HCT116 (cell line): ENCODE data around the gene MACF1. TPM values are rescaled to one million over a fixed set of nuclear protein-coding genes. Genes with fewer than 3 reads are reported as not detected.

Source experiments
- ATAC-seq: fragments of 200-7000 bp; cut with Tn5 transposase; 2 replicates; pipeline ENCODE4 v1.9.1; 2020; ENCODE audit warnings: mild to moderate bottlenecking, moderate library complexity
- BruUV-seq: library from RNA; stranded (reverse); fragments of 400-500 nt; replicated peaks from 2 replicates; lab custom pipeline; 2021; lab: Mats Ljungman, UMichigan
- CTCF ChIA-PET: fragments of 300-600 bp; sonication (Branson Sonifier 250); formaldehyde crosslinking; loops from one replicate; lab custom pipeline; 2021; ENCODE audit warnings: antibody characterized with exemption; lab: Charles Lee
- POLR2A ChIA-PET: fragments of 300-600, 350-600 bp; sonication (Branson Sonifier 250); formaldehyde crosslinking; loops from one replicate; lab custom pipeline; 2021; ENCODE audit warnings: antibody characterized with exemption; lab: Charles Lee
- RAD21 ChIA-PET, 2 experiments: fragments of 300-600 bp; sonication (Branson Sonifier 250); formaldehyde crosslinking; loops; one replicate each; lab custom pipeline; 2023; ENCODE audit warnings: low total read pairs in 2 of 2; ENCODE audit not compliant: uncharacterized antibody in 2 of 2, unreplicated experiment in 2 of 2, low non-redundant PET in 1 of 2; lab: Charles Lee
- DNase-seq: peaks from one replicate; pipeline ENCODE4 v3.0.0-alpha.2; 2010; ENCODE audit warnings: low read depth, low spot score
- H2AFZ ChIP-seq: fragments of 200-600 bp; shearing (Covaris generic), sonication (generic); 2 replicates; pipeline ENCODE4 v1.6.1; 2017; ENCODE audit warnings: low read depth, mixed run types, mixed read lengths, antibody characterized with exemption, low read length; ENCODE audit not compliant: poor library complexity, severe bottlenecking
- H3K27ac ChIP-seq: 2 replicates; pipeline ENCODE4 v1.5.1; 2012; ENCODE audit warnings: low read depth, low read length
- H3K27me3 ChIP-seq: fragments of 200-600 bp; sonication (generic); 2 replicates; pipeline ENCODE4 v1.6.1; 2016; ENCODE audit warnings: mixed run types, low read length, mixed read lengths; ENCODE audit not compliant: insufficient read depth
- H3K36me3 ChIP-seq, 2 experiments: fragments of 200-500 bp in 1 of 2; fragments of 200-600 bp in 1 of 2; sonication (Bioruptor generic) in 1 of 2; sonication (generic) in 1 of 2; 2 replicates each; pipeline versions ENCODE4 v1.5.1 to v1.6.1; 2014 to 2016; ENCODE audit warnings: low read length in 2 of 2, inconsistent platforms in 1 of 2, mixed read lengths in 1 of 2, mixed run types in 1 of 2; ENCODE audit not compliant: insufficient read depth in 2 of 2, control insufficient read depth in 1 of 2
- H3K4me1 ChIP-seq, 2 experiments: fragments of 200-600 bp in 1 of 2; sonication (generic) in 1 of 2; 2 replicates each; pipeline versions ENCODE4 v1.5.1 to v1.6.1; 2012 to 2017; ENCODE audit warnings: low read length in 2 of 2, inconsistent platforms in 1 of 2, mild to moderate bottlenecking in 1 of 2, mixed read lengths in 1 of 2, mixed run types in 1 of 2, moderate library complexity in 1 of 2; ENCODE audit not compliant: insufficient read depth in 2 of 2, control insufficient read depth in 1 of 2
- H3K4me2 ChIP-seq: fragments of 200-600 bp; sonication (generic); 2 replicates; pipeline ENCODE4 v1.6.1; 2017; ENCODE audit warnings: mixed run types, low read length, mixed read lengths
- H3K4me3 ChIP-seq, 2 experiments: fragments of 200-600 bp in 1 of 2; sonication (generic) in 1 of 2; replicated peaks in 1 of 2; 2 replicates each; pipeline ENCODE4 v1.5.1; 2011 to 2016; ENCODE audit warnings: low read length in 2 of 2, control low read depth in 1 of 2, low read depth in 1 of 2, mild to moderate bottlenecking in 1 of 2, mixed read lengths in 1 of 2, mixed run types in 1 of 2
- H3K79me2 ChIP-seq: fragments of 200-600 bp; sonication (generic); 2 replicates; pipeline ENCODE4 v1.6.1; 2017; ENCODE audit warnings: mild to moderate bottlenecking, mixed run types, low read length, moderate library complexity, mixed read lengths; ENCODE audit not compliant: insufficient read depth
- H3K9ac ChIP-seq: fragments of 200-600 bp; sonication (generic); 2 replicates; pipeline ENCODE4 v1.6.1; 2016; ENCODE audit warnings: low read length, mixed read lengths
- H3K9me2 ChIP-seq: fragments of 200-600 bp; sonication (generic), shearing (Covaris generic); 2 replicates; pipeline ENCODE4 v1.6.1; 2017; ENCODE audit warnings: mixed run types, mild to moderate bottlenecking, moderate library complexity; ENCODE audit not compliant: insufficient read depth
- H3K9me3 ChIP-seq, 2 experiments: fragments of 200-500 bp in 1 of 2; fragments of 200-600 bp in 1 of 2; sonication (Bioruptor generic) in 1 of 2; sonication (generic) in 1 of 2; 2 replicates each; pipeline ENCODE4 v1.6.1; 2014 to 2017; ENCODE audit warnings: low read length in 2 of 2, mixed read lengths in 2 of 2, inconsistent platforms in 1 of 2, low read depth in 1 of 2, mild to moderate bottlenecking in 1 of 2, mixed run types in 1 of 2, moderate library complexity in 1 of 2; ENCODE audit not compliant: control insufficient read depth in 1 of 2, insufficient read depth in 1 of 2
- H4K20me1 ChIP-seq: fragments of 200-600 bp; sonication (generic), shearing (Covaris generic); 2 replicates; pipeline ENCODE4 v1.6.1; 2017; ENCODE audit warnings: mixed run types, mild to moderate bottlenecking, moderate library complexity; ENCODE audit not compliant: insufficient read depth
- CEBPB ChIP-seq: IDR thresholded peaks from 2 replicates; pipeline ENCODE4 v1.6.1; 2012; ENCODE audit warnings: low read depth
- ELF1 ChIP-seq: IDR thresholded peaks from 2 replicates; pipeline ENCODE4 v1.6.1; 2012; ENCODE audit warnings: low read depth, borderline replicate concordance
- EZH2 ChIP-seq: fragments of 200-600 bp; sonication (generic); IDR thresholded peaks from 2 replicates; pipeline ENCODE4 v1.6.1; 2017; ENCODE audit warnings: antibody characterized with exemption, mixed run types
- EZH2phosphoT487 ChIP-seq: fragments of 200-600 bp; IDR thresholded peaks from 2 replicates; pipeline ENCODE4 v1.6.1; 2018; ENCODE audit warnings: antibody characterized with exemption, borderline replicate concordance
- POLR2AphosphoS5 ChIP-seq: IDR thresholded peaks from 2 replicates; pipeline ENCODE4 v1.6.1; 2011; ENCODE audit warnings: mild to moderate bottlenecking, low read depth, low read length, moderate library complexity
- RAD21 ChIP-seq: IDR thresholded peaks from 2 replicates; pipeline ENCODE4 v1.6.1; 2012; ENCODE audit warnings: low read depth, mild to moderate bottlenecking
- SRF ChIP-seq: IDR thresholded peaks from 2 replicates; pipeline ENCODE4 v1.6.1; 2012; ENCODE audit warnings: low read depth
- intact Hi-C: fragments of 100-400 bp; cut with micrococcal nuclease; formaldehyde crosslinking; loops from 2 replicates; pipeline ENCODE4 v1.10.0; 2022
- total RNA-seq: library from RNA; stranded (reverse); gene quantifications from one replicate; pipeline ENCODE4 v1.2.1, GENCODE V29; 2021; ENCODE audit not compliant: unreplicated experiment
- TF ChIP-seq, protein P1 (sequence below), 3 experiments: fragments of 200-600 bp in 1 of 3; sonication (generic) in 1 of 3; IDR thresholded peaks in 2 of 3; conservative IDR thresholded peaks in 1 of 3; 2 replicates each; pipeline ENCODE4 v1.5.1; 2012 to 2017; ENCODE audit warnings: low read depth in 2 of 3, low read length in 2 of 3, antibody characterized with exemption in 1 of 3, borderline replicate concordance in 1 of 3, control low read depth in 1 of 3, mild to moderate bottlenecking in 1 of 3, mixed read lengths in 1 of 3, mixed run types in 1 of 3, moderate library complexity in 1 of 3; ENCODE audit not compliant: insufficient read depth in 1 of 3
- TF ChIP-seq, protein P2 (sequence below): IDR thresholded peaks from 2 replicates; pipeline ENCODE4 v1.6.1; 2012

Gene MACF1
- total RNA-seq, 1 experiment from 2014 or later = 146 TPM

DNA sequence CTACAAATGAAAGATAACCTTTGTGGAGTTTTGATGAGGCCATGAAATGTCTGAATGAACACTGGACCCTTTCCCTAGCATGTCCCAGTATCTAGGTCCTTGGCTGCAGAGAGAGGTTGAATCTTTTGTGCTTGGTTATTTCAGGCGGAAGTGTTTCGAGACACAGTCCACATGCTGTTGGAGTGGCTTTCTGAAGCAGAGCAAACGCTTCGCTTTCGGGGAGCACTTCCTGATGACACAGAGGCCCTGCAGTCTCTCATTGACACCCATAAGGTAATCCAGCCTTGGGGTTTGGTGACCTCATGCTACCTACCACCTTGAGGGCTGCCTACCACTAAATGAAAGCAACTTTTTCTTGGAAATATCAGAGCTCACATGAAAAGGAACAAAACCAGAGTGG lies 248.0 kb downstream of the MACF1 start:
- Histone ChIP-seq H3K4me1 (no peaks in the 10 kb centered on the region), H3K79me2 (no peaks in the 10 kb centered on the region), H2AFZ (no peak overlapping the region), H3K9ac (no peak overlapping the region), H3K4me3 (no peak overlapping the region), H3K27me3 (no peaks in the 10 kb centered on the region), H3K9me3 (no peaks in the 10 kb centered on the region), H3K27ac (no peak overlapping the region), H3K36me3 (peaks cover 53 to 74% of the 10 kb centered on the region in 2 experiments), H3K9me2 (no peaks in the 10 kb centered on the region), H3K4me2 (no peak overlapping the region), H4K20me1 (no peaks in the 10 kb centered on the region)
- TF ChIP-seq ELF1 (no peak), CEBPB (no peak), RAD21 (no peak), SRF (no peak), EZH2 (no peak), POLR2AphosphoS5 (no peak)
- intact Hi-C loops = no loop called here
- no TSS peak for BruUV-seq
- no peak for ATAC-seq
- RAD21 ChIA-PET = no interaction called here
- CTCF ChIA-PET = no interaction called here
- no peak for DNase-seq
- POLR2A ChIA-PET = no interaction called here

DNA sequence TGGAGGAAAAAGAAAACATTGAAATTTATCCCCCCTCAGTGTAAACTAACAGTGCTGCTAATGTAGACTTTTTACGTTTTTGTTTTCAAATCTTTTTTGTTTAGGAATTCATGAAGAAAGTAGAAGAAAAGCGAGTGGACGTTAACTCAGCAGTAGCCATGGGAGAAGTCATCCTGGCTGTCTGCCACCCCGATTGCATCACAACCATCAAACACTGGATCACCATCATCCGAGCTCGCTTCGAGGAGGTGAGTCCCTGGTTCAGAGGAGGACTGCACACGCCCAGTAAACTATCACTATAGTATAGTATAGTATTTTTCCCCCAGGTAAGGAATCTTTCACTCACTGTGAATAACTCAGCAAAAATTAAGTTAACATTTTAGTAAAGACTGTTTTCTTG lies 249.1 kb downstream of the MACF1 start:
- H3K36me3 ChIP-seq = peaks cover 48 to 66% of the 10 kb centered on the region in 2 experiments

More for the DNA sequence above, 249.1 kb downstream of the MACF1 start:
- ChIA-PET CTCF (no interaction called here), POLR2A (no interaction called here)
- no TSS peak for BruUV-seq
- H3K9ac ChIP-seq = no peak overlapping the region
- H3K27ac ChIP-seq = no peak overlapping the region
- no peaks in the 10 kb centered on the region for H4K20me1 ChIP-seq
- H3K9me3 ChIP-seq = no peaks in the 10 kb centered on the region
- no peak overlapping the region for H2AFZ ChIP-seq
- H3K4me3 ChIP-seq = no peak overlapping the region
- H3K27me3 ChIP-seq = no peaks in the 10 kb centered on the region
- no peak for TF ChIP-seq EZH2phosphoT487
- TF ChIP-seq, protein P1, sequence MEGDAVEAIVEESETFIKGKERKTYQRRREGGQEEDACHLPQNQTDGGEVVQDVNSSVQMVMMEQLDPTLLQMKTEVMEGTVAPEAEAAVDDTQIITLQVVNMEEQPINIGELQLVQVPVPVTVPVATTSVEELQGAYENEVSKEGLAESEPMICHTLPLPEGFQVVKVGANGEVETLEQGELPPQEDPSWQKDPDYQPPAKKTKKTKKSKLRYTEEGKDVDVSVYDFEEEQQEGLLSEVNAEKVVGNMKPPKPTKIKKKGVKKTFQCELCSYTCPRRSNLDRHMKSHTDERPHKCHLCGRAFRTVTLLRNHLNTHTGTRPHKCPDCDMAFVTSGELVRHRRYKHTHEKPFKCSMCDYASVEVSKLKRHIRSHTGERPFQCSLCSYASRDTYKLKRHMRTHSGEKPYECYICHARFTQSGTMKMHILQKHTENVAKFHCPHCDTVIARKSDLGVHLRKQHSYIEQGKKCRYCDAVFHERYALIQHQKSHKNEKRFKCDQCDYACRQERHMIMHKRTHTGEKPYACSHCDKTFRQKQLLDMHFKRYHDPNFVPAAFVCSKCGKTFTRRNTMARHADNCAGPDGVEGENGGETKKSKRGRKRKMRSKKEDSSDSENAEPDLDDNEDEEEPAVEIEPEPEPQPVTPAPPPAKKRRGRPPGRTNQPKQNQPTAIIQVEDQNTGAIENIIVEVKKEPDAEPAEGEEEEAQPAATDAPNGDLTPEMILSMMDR (IDR thresholded peaks at IDR 0.05 in 2 of 3, conservative IDR thresholded peaks at IDR 0.05 in 1 of 3; ENCODE audit: borderline replicate concordance in 1 of 3, insufficient read depth in 1 of 3, low read depth in 2 of 3, low read length in 2 of 3) = no peak
- TF ChIP-seq, protein P2, sequence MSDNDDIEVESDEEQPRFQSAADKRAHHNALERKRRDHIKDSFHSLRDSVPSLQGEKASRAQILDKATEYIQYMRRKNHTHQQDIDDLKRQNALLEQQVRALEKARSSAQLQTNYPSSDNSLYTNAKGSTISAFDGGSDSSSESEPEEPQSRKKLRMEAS = no peak
- no peak for TF ChIP-seq ELF1
- TF ChIP-seq, all 23 proteins: peak for 0
- Histone ChIP-seq H3K4me2 (no peak overlapping the region), H3K4me1 (no peaks in the 10 kb centered on the region), H3K79me2 (no peaks in the 10 kb centered on the region), H3K9me2 (no peaks in the 10 kb centered on the region)
- intact Hi-C loops = no loop called here
- no peak for DNase-seq
- RAD21 ChIA-PET = no interaction called here
- no peak for ATAC-seq
